Activated CD8-positive, alpha-beta memory T cell treated with anti-CD3 and anti-CD28 coated beads for 36 hours (primary cell): ENCODE data around the gene CTBP2. TPM values are rescaled to one million over a fixed set of nuclear protein-coding genes. Genes with fewer than 3 reads are reported as not detected.
"Not testable (repeated sequence)": the region's sequence is repeated elsewhere in the genome, so short reads cannot be mapped to it uniquely, and the experiment has no call there.

Experiments
- CTCF ChIA-PET: fragments of 350-600 bp; sonication (Branson Sonifier 250); formaldehyde crosslinking; loops from one replicate; lab custom pipeline; 2021; ENCODE audit warnings: antibody characterized with exemption; lab: Charles Lee
- POLR2A ChIA-PET: fragments of 350-600 bp; sonication (Branson Sonifier 250); formaldehyde crosslinking; loops from one replicate; lab custom pipeline; 2021; ENCODE audit warnings: antibody characterized with exemption; lab: Charles Lee
- total RNA-seq, 2 experiments: library from RNA; stranded (reverse); gene quantifications; one replicate each; pipeline ENCODE4 v1.2.3, GENCODE V29; 2021

The CTBP2 gene
- total RNA-seq, 2 experiments from 2014 or later = 0.99 to 1.2 TPM

GRCh38 chr10:125096371-125096770 is 64.0 kb downstream of the CTBP2 start:
- CTCF ChIA-PET = no interaction called here
- POLR2A ChIA-PET = no interaction called here

DNA sequence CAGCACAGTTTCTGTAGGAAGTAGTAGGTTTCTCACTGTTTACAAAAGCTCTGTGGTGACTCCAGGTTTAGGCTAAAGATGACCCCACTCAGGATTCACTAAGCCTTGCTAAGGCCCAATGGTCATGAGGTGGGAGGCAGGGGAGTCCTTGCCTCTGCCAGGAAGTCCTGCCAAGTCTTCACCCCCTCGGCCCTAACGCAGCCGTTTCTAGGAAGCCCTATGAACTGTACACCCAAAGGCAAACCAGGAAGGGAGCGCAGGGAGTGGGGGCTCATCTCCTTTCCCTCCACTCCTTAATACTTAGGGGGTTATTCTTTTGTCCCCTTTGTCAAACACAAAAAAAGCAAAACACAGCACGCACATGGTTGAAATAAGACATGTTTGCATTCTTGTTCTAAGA is 64.6 kb downstream of the CTBP2 start:
- POLR2A ChIA-PET = no interaction called here
- CTCF ChIA-PET = no interaction called here

DNA sequence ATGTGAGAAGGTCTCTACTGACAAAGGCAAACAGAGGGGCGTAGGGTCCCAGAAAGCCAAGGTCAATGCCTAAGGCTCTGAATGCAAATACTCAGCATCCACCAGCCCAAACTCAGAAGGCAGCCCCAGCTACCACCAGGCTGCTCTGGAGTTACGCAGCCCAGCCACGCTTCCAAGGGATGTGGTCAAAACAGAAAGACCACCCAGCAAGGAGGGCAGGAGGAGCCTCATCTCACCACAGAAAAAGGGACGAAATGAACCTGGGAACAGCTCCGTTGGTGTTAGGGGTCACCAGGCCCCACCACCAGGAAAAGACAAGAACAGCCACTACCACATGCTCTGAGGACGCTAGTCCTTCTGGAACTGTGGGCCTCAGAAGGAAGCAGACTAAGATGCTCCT is 65.1 kb downstream of the CTBP2 start:
- ChIA-PET POLR2A (no interaction called here), CTCF (no interaction called here)

- ChIA-PET POLR2A (no interaction called here), CTCF (no interaction called here)
Observed at GRCh38 chr10:125094806-125095205, 65.6 kb downstream of the CTBP2 start.

DNA sequence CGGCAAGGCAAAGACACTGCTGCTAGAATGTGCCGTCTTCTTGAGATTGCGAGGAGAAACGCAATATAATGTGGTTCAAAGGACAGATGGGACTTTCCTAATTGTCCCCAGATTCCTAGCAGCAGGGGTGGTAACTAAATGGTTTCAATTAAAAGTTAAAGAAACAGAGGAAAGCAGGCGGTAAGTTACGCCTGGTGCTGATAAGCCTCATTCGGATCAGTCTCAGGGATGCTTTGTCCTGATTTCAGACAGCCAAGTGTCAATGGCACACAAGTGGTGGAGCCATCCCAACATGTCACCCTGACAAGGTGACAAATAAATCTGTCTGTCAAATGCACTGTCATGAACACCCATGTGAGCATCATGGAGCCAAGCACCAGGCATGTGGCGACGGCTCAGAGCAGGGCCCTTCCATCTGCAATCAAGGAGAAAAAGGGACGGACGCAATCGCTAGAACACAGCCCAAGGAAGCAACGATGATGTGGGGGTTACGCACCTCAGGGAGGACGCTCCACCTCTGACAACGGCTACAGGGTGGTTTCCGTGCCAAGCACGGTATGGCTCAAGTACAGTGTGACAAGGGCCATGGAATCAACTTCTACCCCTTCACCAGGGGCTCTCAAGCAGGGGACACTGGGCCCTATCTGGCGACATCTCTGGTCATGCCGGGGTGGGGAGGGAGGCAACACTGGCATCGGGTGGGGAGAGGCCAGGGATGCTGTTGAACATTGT is 66.2 kb downstream of the CTBP2 start:
- POLR2A ChIA-PET = no interaction called here
- CTCF ChIA-PET = no interaction called here

DNA sequence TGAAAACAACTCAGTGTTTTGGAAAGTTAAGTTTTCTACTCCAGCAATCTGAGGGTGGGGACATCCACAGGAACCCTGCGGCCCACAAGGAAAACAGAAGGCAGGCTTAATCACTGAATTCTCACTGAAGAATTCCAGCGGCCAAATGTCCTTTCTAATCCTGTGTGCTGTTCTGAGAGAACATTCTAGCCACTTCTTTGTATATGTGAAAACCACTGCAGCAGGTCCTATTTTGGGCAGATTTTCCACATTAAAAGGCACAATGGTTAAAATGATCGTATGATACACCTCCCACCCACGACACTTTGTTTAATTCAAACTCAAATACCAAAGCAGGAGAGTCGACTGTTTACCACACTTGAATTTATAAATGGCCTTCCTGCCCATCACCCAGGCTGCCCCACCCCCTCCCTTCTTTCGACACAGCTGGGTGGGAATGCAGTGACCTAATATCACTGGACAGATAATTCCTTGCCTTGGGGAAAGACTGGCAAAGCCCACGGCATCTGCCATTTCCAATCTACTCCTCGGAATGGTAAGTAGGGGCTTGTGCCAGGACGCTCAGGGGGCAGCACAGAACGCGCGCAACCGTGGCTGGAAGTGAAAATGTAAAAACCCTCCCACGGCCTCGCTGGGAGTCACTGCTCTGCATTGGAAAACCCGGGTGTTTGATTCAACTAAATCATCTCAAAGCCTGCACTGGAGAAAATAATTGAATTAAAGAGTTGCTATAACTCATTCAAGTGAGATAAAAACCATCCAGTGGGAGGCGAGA is 67.0 kb downstream of the CTBP2 start:
- CTCF ChIA-PET = no interaction called here
- POLR2A ChIA-PET = no interaction called here

DNA sequence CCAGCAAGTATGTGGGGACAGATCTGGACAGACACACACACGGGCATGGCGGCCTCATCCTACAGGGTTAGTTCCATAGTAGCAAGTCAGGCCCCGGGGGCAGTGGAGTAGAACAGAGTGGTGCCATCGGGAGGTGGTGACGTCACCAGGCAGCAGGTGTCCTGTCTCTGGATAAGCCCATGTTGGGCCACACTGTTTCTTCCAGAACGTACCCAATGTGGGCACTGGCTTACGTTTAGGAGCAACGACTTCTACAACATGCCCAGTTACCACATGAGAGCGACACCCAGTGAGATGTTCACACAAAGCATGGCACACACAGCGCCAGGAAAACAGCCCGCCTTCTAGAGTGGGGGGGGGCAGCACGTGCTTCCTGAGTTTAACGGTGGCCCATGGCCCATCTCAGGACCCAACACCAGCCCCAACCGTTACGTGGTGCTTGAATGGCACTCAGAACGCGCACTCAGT is 67.8 kb downstream of the CTBP2 start:
- ChIA-PET CTCF (interaction anchor here (1.2 kb wide), 1 partner anchor 44 kb away, joined by 3 read pairs; no protein-coding TSS in a partner anchor), POLR2A (no interaction called here)

GRCh38 chr10:125091891-125092290 is 68.5 kb downstream of the CTBP2 start:
- CTCF ChIA-PET = interaction anchor here (1.2 kb wide), 1 partner anchor 43 kb away, joined by 3 read pairs; no protein-coding TSS in a partner anchor
- POLR2A ChIA-PET = no interaction called here

GRCh38 chr10:125089469-125089868 is 70.9 kb downstream of the CTBP2 start:
- ChIA-PET POLR2A (no interaction called here), CTCF (no interaction called here)

- POLR2A ChIA-PET = no interaction called here
- CTCF ChIA-PET = no interaction called here
Observed at GRCh38 chr10:125087897-125088215, 72.5 kb downstream of the CTBP2 start.

DNA sequence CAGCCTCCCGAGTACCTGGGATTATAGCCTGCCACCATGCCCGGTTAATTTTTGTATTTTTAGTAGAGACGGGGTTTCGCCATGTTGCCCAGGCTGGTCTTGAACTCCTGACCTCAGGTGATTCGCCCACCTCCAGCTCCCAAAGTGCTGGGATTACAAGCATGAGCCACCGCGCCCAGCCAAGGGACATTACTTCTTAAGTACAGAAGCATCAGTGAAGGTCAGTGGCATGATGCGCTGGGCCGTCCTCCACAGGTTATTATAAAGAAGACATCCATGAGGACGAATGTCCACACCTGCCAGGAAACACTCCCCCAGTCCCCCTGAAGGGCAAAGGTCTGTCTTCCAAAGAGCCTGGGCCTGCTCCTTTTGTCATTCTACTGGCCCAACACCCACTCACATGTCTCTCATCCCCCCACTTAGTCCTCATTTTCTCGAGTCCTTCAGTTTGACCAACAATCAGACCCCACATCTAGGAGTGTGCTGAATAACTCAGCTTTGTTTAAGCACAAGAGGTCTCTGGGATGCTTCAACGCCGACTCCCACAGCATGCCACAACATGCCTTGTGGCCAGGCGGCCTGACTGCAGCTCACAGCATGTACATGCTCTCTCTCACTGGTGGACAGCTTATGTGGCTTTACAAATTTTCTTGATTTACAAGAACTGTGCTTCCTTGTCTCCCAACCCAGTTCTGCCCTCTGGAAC is 73.0 kb downstream of the CTBP2 start:
- POLR2A ChIA-PET = no interaction called here
- CTCF ChIA-PET = no interaction called here

DNA sequence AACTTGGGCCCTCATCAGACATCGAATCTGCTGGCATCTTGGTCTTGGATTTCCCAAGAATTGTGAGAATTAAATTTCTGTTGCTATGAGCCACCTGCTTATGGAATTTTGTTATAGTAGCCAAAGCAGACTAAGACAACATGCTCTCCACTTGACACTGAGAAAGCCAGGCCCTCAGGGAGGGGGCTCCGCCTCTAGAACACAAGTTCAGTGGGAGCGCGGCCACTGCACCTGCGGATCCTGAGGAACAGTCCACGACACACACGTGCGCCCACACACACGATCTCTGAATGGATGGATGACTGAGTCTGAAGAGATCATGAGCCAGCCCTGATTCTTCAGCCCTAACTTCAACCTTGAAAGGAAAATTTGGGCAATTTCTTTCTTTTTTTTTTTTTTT is 73.7 kb downstream of the CTBP2 start:
- POLR2A ChIA-PET = no interaction called here
- CTCF ChIA-PET = interaction anchor here (0.7 kb wide), 1 partner anchor 12 kb away, joined by 3 read pairs; no protein-coding TSS in a partner anchor

DNA sequence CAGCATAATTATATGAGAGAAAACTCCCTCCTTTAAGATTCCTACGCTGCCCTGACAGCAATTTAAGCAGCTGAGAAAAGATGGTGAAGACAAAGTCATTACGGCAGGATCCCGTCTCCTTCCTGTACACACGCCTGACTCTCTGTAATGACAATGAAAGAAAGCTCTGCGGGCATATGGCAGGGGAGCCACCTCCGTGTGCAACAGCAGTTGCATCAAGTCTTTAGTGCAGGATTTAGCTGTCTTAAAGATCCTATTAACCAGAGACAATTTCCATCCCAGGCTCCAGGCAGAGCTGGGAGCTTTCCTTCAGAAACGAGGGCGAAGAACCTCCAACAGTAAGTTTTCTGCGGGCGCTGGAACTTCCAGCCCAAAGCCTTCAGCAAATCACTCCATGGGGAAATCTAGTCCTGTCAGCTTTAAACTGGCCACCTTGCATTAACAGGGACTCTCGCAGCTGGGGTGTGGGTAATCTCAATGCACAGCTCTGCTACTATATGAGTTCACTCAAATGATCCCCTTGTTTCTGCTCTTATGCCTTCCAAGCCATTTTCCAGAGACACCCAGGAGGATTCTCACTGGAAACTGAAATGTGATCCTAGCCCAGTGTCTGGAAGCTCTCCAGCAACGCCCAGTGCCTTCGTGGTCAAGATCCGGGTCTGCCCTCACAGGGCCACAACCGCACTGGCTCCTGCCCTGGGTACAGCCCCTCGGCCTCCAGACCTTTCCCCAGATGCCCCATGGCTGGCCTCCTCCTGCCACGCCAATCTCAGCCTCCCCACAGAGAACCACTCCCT is 74.9 kb downstream of the CTBP2 start:
- ChIA-PET CTCF (no interaction called here), POLR2A (no interaction called here)

DNA sequence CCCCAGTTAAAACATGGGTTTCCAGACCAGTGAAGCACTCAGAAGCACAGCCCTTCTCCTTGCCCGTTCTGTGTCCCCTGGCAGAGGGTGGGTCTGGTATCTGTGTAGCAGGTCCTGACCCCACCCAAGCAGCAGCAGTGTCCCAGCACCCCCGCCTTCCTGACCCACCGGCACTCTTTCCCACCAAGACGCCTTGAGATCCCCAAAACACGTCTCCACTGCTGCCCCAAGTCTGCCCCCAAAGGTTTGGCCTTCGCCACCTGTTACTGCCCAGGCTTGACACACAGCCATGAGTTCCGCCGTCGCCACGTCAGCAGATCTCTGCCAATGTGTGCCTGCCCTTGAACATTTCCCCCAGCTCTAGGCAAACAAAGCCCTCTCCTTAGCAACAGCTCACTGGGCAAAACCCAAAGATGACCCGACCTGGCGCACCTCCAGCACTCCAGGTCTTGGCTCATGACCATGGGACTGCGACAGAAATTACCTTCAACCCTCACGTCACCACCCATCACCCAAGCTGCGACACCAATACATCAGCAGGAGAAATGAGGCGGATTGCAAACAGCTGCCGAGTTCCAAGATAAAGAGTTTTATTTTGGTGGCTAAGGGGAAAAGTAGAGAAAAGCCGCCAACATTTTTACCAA is 75.6 kb downstream of the CTBP2 start:
- ChIA-PET CTCF (no interaction called here), POLR2A (no interaction called here)

GRCh38 chr10:125084191-125084613 is 76.2 kb downstream of the CTBP2 start:
- POLR2A ChIA-PET = no interaction called here
- CTCF ChIA-PET = no interaction called here

- POLR2A ChIA-PET = no interaction called here
- CTCF ChIA-PET = no interaction called here
Observed at GRCh38 chr10:125083576-125083920, 76.8 kb downstream of the CTBP2 start.

DNA sequence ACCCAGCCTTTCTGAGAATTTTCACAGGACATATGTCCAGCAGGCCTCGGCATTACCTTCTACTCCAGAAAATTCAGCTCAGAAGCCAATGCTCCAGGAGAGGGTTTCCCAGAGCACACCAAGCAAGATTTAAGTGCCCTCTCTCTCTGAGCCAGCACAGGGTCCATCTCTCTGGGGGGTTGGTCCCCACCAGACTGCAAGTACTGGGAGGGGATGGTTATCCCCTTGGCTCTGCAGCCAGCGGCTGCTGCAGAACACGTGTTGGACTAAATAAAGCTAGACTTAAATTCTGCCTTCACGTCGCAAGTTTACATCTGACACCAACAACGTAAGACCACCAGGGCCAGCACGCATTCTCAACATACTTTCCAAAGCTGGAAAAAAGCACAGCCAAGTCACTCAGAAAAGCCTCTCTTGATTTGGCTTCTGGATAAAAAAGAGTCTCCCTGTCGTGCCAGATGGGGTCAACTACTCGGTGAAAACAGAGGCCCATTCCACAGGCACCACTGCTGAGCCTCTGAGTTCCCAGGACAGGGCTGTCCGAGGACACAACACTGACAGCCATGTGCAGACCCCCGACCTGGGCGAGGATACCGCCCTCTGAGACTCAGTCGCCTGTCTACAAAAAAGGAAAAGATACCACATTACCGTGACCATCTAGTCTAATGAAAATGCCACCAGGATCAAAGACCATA is 77.3 kb downstream of the CTBP2 start:
- ChIA-PET CTCF (interaction anchor here (0.7 kb wide), 1 partner anchor 596 kb away, joined by 5 read pairs; no protein-coding TSS in a partner anchor), POLR2A (no interaction called here)

DNA sequence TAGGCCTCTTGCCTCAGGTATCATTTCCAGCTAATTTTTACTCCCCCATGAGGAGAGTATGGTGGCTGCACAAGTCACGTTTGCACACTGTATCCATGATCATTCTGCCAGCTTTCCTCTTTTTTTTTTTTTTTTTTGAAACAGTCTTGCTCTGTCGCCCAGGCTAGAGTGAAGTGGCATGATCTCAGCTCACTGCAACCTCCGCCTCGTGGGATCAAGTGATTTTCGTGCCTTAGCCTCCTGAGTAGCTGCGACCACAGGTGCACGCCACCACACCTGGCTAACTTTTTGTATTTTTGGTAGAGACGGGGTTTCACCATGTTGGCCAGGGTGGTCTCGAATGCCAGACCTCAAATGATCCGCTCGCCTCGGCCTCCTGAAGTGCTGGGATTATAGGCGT is 77.9 kb downstream of the CTBP2 start:
- CTCF ChIA-PET = interaction anchor here (0.7 kb wide), 1 partner anchor 595 kb away, joined by 5 read pairs; no protein-coding TSS in a partner anchor

More for the DNA sequence above, 77.9 kb downstream of the CTBP2 start:
- POLR2A ChIA-PET = not testable (repeated sequence)
